Neural crest cell (in vitro differentiated cells): ENCODE data around the gene MBD5. TPM values are rescaled to one million over a fixed set of nuclear protein-coding genes. Genes with fewer than 3 reads are reported as not detected.

ENCODE experiments used
- DNase-seq: peaks from one replicate; pipeline ENCODE4 v3.0.0; 2021; ENCODE audit warnings: low read depth, mixed read lengths, low spot score
- H3K27ac Mint-ChIP-seq: one replicate; pipeline ENCODE4 v1.8.0; 2021; ENCODE audit warnings: mild to moderate bottlenecking, mixed read lengths; ENCODE audit not compliant: unreplicated experiment
- H3K27me3 Mint-ChIP-seq: 2 replicates; pipeline ENCODE4 v1.8.0; 2021; ENCODE audit warnings: low read depth, mild to moderate bottlenecking, mixed read lengths
- H3K36me3 Mint-ChIP-seq: 2 replicates; pipeline ENCODE4 v1.8.0; 2021; ENCODE audit warnings: low read depth, mild to moderate bottlenecking, mixed read lengths
- H3K4me1 Mint-ChIP-seq: 2 replicates; pipeline ENCODE4 v1.8.0; 2021; ENCODE audit warnings: mixed read lengths
- H3K4me3 Mint-ChIP-seq: one replicate; pipeline ENCODE4 v1.8.0; 2021; ENCODE audit warnings: mild to moderate bottlenecking, mixed read lengths
- H3K9me3 Mint-ChIP-seq: 2 replicates; pipeline ENCODE4 v1.8.0; 2021; ENCODE audit warnings: mixed read lengths
- CTCF ChIP-seq: fragments of 200-600 bp; sonication (generic); conservative IDR thresholded peaks from 2 replicates; pipeline ENCODE4 v1.5.0; 2021; ENCODE audit warnings: antibody characterized with exemption, mild to moderate bottlenecking
- total RNA-seq: library from RNA; stranded (reverse); gene quantifications from 2 replicates; pipeline ENCODE4 v1.2.1, GENCODE V29; 2021

MBD5 gene
- total RNA-seq, 1 donor from 2014 or later, result 51.1 TPM

GRCh38 chr2:148172131-148172753 lies 151.4 kb downstream of the MBD5 start:
- H3K4me1 Mint-ChIP-seq, result peaks cover 4% of the 10 kb centered on the region
- TF ChIP-seq CTCF, result no peak
- peaks cover 7% of the 10 kb centered on the region for H3K36me3 Mint-ChIP-seq
- no peak for DNase-seq
- no peak overlapping the region for H3K27ac Mint-ChIP-seq
- no peaks in the 10 kb centered on the region for H3K27me3 Mint-ChIP-seq
- H3K4me3 Mint-ChIP-seq, result no peak overlapping the region
- peaks cover 6% of the 10 kb centered on the region for H3K9me3 Mint-ChIP-seq

- H3K36me3 Mint-ChIP-seq, result peaks cover 7% of the 10 kb centered on the region
- no peaks in the 10 kb centered on the region for H3K27me3 Mint-ChIP-seq
- peaks cover 6% of the 10 kb centered on the region for H3K9me3 Mint-ChIP-seq
- H3K27ac Mint-ChIP-seq, result no peak overlapping the region
- no peak for DNase-seq
- no peak for TF ChIP-seq CTCF
- no peak overlapping the region for H3K4me3 Mint-ChIP-seq
- peaks cover 3% of the 10 kb centered on the region for H3K4me1 Mint-ChIP-seq
These were observed 152.3 kb downstream of the MBD5 start for GRCh38 chr2:148173168-148173567.

- H3K4me1 Mint-ChIP-seq, result no peaks in the 10 kb centered on the region
- peaks cover 8% of the 10 kb centered on the region for H3K36me3 Mint-ChIP-seq
- H3K27ac Mint-ChIP-seq, result no peak overlapping the region
- no peak for DNase-seq
- H3K4me3 Mint-ChIP-seq, result no peak overlapping the region
- no peaks in the 10 kb centered on the region for H3K9me3 Mint-ChIP-seq
- no peaks in the 10 kb centered on the region for H3K27me3 Mint-ChIP-seq
- no peak for TF ChIP-seq CTCF
These were observed 156.7 kb downstream of the MBD5 start for GRCh38 chr2:148177559-148177958.

GRCh38 chr2:148179724-148180123 lies 158.8 kb downstream of the MBD5 start:
- peaks cover 12% of the 10 kb centered on the region for H3K36me3 Mint-ChIP-seq
- no peaks in the 10 kb centered on the region for H3K9me3 Mint-ChIP-seq
- no peaks in the 10 kb centered on the region for H3K4me1 Mint-ChIP-seq
- TF ChIP-seq CTCF, result no peak
- H3K27ac Mint-ChIP-seq, result no peak overlapping the region
- DNase-seq, result no peak
- no peak overlapping the region for H3K4me3 Mint-ChIP-seq
- no peaks in the 10 kb centered on the region for H3K27me3 Mint-ChIP-seq

- Mint-ChIP-seq H3K4me3 (no peak overlapping the region), H3K36me3 (peaks cover 38% of the 10 kb centered on the region), H3K27ac (no peak overlapping the region), H3K27me3 (no peaks in the 10 kb centered on the region), H3K9me3 (peaks cover 3% of the 10 kb centered on the region), H3K4me1 (no peaks in the 10 kb centered on the region)
- no peak for TF ChIP-seq CTCF
- no peak for DNase-seq
These were observed 164.1 kb downstream of the MBD5 start for GRCh38 chr2:148184976-148185375.
